GM19452 (cell line): ENCODE measurements around the gene EPB41L4B.

ENCODE experiments used
- ATAC-seq: cut with Tn5 transposase; IDR thresholded peaks from one replicate; pipeline ENCODE4 v1.9.1; 2021; ENCODE audit not compliant: unreplicated experiment

Gene EPB41L4B

GRCh38 chr9:109321727-109322126 lies 868 bp upstream of the EPB41L4B start:
- ATAC-seq: no peak

DNA sequence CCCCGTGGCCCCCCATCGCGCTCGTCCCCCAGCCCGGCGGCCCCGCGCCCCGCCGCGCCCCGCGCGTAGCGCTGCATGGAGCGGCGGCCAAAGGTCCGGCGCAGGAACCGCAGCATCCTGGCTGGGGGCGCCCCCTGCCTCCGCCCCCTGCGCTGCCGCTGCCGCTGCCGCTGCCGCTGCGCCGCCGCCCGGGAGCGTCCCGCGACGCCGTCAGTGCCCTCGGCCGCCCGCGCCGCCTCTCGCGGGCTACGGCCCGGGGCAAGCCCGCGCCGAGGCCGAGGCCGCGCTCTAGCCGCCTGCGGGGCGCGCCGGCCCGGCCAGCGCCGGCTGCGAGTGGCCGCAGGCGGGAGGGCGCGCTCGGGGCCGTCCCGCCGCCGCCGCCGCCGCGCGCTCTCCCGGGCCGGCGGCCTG lies 523 bp downstream of the EPB41L4B start:
- ATAC-seq: peak; percentile 30

GRCh38 chr9:109319626-109320241 lies 1.1 kb downstream of the EPB41L4B start:
- ATAC-seq: peak; percentile 8

DNA sequence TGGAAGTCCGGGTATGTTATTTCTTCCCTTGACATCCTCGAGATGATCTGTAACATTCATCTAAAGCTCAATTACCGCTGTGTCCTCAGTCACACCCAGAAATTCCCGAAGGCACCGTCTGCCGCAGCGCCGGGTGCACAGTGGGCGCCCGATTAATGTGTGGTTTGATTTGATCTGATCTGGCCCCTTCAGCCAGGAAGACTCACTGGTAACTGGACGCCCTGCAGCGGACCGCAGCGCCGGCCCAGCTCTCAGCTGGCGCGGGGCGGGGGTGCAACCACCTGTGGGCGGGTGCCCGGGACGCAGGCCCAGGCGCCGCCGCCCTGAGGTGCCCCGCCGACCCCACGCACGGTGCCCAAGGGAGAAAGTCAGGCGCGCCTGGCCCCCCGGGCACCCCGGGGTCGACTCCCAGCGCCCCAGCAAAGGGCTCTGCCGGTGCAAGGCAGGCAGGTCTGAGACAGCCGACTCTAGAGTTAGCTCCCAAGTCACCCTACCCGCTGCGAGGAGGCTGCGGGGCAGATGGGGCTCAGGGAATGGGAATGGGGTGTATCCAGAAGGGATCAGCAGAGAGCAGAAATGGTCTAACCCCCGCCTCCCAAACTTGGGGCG lies 1.7 kb downstream of the EPB41L4B start:
- no peak for ATAC-seq

DNA sequence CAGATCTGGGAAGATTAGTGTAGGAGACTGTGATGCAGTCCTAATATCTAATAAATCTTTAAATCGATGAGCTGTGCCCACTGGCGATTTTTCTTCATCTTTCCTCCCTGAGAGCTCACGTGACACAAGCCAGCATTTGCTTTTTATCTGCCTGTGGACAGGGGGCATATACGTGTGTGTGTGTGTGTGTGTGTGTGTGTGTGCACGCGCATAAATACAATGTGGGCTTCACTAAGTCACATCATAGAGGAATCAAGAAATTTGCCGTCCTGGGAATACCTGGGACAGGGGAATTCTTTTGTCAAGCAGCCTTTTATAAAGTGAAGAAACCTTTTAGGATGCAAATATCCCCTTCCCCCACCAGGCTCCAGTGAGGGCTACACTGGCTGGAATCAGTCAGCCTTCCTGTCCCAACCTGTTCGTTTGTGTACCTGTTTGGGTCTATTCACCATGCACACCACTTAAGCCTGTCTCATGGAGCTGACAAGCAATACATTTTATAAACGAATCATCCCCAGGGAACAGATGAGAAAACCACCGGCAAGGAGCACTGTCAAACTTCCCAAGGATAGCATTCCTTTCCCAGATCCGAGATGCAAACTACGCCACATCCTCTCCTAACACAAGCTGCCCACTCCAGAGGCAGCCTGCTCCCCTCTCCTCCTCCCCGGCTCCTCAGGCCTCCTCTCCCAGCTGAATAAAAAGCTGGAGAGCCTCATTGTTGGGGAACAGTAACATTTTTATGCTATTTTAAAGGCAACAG lies 2.7 kb downstream of the EPB41L4B start:
- no peak for ATAC-seq

- no peak for ATAC-seq
Observed at GRCh38 chr9:109317311-109317978, 3.4 kb downstream of the EPB41L4B start.

DNA sequence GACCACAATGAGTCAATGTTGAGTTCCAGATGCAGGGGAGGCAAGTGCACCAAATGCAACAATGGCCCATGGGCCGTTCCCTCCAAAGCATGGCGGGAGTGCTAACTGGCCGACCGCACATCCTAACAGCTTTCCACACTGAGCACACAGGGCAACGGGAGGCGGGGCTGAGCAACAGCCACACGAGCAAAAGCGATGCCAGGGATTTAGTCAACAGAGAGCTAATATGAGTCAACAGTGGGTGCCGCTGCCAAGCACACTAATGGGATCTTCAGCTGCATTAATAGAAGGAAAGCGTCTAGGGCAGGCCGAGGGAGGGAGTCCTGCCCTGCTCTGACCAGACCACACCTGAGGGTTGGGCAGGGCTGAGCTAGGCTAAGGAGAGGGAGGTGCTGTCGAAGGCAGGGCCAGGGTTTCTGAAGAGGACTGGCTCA lies 4.6 kb downstream of the EPB41L4B start:
- ATAC-seq: no peak

DNA sequence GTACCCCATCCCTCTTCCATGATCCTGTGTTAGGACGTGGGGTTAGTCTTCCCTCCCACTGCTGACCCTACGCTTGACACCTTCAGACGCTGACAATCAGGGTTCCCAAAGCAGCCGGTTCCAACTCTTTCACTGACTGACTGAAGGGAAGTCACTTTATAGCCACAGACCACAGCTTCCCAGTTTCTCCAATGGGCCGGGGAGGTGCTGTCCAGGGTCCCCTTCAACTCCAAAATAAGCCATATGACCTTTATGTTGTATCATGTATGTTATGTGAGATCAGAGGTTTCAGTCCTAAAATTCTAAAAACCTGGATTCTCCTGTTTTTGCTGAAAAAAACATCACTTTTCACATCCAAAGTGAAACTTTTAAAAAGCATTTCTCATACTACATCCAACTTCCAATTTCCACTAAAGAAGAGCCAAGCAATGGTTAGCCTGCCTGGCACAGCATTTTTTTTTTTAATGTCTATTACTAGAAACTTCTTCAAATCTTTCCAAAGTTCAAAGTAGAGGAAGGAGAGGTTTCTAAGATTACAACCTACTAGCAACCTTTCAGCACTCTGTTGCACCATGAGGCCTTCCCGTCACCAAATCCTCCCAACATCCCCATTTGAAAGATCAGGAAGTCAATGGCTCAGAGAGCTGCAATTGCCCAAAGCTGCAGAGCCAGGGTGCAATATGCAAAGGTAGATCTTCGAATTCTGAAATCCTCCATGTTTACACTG lies 5.2 kb downstream of the EPB41L4B start:
- ATAC-seq: no peak

DNA sequence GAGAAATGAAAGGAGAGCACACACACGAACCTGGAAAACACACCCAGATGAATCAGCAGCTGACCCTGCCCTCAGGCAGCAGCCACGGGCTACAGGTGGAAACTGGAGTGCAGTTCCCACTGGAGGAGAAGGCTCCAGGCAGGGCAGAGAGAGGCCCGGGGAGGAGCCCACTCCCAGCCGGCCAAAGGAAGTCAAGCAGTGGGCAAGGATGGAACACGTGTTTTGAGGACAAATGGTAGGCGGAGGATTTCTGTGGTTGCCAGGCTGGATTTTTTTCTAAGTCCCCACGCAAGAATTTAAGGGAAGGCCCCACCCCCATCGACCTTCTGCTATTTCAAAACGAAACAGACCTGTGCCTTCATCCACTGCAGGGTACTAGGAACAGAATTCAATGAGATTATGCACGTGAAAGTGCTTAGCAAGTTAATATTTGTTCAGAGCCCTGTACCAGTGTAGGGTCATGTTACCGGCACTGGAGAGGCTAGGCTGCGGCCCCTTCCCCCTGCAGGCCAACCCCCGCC lies 6.8 kb downstream of the EPB41L4B start:
- ATAC-seq: no peak

GRCh38 chr9:109313351-109313750 lies 7.5 kb downstream of the EPB41L4B start:
- no peak for ATAC-seq

GRCh38 chr9:109312783-109313182 lies 8.1 kb downstream of the EPB41L4B start:
- no peak for ATAC-seq

- ATAC-seq: no peak
Observed at GRCh38 chr9:109311731-109312130, 9.1 kb downstream of the EPB41L4B start.

- no peak for ATAC-seq
Observed at GRCh38 chr9:109311286-109311685, 9.6 kb downstream of the EPB41L4B start.

- no peak for ATAC-seq
Observed at GRCh38 chr9:109310486-109310901, 10.4 kb downstream of the EPB41L4B start.

DNA sequence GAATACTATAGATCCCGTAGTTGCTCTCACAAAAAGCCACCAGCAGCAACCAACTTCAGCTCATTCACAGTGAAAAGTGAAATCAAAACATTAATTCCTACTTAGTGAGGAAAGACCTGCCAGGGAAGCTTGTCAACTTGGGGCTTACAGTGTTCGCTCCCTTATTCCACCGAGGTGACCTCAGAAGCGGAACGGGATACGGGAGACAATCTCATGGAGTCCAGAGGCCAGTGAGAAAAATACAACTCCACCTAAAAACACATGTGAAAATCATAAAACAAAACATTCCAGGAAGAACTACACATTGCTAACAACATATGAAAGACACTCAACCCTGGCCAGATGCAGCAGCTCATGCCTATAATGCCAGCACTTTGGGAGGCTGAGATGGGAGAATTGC lies 11.6 kb downstream of the EPB41L4B start:
- no peak for ATAC-seq

DNA sequence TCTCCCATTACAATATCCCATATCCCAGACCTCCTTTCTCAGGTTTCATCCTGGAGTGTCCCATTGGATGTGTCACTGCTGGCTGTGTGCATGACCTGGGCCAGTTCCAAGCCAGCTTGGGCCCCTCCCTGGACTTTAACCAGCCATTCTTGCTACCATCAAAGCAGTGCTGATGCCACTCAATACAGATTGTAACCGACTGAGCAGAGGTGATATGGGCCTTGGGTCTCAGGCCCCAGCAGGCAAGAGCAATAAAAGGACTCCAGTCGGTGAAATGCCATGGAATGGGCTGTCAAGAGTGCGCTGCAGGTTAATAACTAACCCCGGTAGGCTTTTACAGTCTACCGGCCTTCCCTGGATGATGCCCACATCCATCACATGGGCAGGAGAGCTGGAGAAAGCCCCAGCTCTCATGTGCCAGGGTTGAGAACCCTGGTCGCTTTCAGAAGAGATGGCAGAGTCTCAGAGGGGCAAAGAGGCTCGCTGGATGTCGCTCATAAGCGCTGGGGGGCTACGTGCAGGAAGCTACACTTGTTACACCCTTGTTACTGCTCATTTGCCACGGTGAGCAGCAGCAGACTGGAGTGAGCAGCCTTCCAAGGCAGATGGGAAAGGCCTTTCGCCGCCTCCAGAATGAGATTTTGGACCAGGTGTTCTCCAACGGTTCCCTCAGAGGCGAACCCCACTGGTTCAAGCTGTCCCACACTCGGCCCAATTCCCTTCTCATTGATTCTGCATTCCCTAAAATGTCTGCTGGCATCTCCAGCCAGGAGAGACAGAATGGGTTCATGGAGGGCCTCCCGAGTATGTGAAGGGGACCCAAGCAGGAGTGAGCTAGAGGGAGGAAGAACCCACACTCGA lies 13.2 kb downstream of the EPB41L4B start:
- ATAC-seq: no peak

DNA sequence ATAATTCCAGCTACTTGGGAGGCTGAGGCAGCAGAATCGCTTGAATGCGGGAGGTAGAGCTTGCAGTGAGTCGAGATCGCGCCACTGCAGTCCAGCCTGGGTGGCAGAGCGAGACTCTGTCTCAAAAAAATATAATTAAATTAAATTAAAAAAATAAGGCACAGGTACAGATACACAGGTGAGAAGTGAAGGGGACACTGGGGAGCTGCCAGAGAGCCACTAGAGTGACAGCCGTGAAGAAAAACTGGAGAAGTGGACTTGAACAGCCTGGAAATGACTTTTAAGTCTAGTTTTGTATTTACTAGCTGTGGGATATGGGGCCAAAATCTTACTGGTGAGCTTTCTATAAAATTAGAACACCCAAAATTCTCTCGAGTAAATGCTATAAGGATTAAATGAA lies 15.1 kb downstream of the EPB41L4B start:
- ATAC-seq: no peak

DNA sequence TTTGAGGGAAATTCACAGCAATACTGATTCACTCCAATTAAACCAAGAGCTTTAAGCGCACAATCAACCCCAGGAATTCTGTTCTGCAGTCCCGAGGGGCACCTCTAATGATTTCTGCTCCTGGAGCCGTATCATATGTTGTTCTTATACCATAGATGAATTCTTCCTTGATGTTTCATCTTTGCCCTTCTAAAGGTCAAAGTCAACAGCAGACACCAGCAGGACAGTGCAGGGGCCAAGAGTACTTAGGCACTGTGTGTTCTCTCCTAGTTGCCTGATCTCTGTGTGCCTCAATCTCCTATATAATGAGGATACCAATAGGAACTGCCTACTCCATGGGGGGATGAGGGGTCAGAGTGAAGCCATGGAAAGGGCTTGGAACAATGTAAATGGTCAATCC lies 16.5 kb downstream of the EPB41L4B start:
- ATAC-seq: no peak

DNA sequence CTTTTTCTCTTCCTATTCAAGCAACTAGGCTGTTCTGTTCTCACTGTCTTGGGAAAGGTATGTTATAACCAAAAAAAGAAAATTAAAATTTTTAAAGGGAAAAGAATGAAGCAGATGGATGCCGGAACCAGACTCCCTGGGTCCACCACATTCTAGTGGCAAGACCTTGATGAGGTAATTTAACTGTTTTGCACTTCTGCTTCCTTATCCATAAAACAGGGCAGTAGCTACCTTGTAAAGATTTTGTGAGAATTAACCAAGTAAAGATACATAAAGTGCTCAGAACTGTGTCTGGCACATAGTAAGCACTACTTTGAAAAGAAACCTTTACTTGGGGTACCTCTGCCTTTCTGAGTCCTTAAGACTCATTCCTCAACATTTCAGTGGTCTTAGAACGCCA lies 17.0 kb downstream of the EPB41L4B start:
- ATAC-seq: no peak

DNA sequence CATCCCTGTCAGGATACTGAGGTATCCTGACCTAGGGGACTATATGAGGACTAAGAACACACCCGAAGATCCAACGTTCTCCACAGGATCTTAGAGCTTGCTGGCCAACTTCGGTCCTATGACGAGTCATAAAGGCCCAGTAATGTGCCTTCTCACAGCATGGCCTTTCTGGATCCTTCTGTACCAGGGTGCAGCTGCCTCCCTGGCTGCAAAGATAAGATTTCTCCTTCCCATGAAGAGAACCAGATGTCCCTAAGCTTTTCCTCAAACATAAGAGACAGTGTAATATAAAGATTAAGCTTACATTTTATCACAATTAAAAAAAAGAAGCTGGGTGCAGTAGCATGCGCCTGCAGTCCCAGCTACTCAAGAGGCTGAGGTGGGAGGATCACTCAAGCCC lies 18.3 kb downstream of the EPB41L4B start:
- no peak for ATAC-seq
